Brain microvascular endothelial cell (primary cell): ENCODE measurements around the gene MYF6.

Source experiments
- DNase-seq: peaks from one replicate; pipeline ENCODE4 v3.0.0-alpha.2; 2020
- H3K27ac ChIP-seq: fragments of 250-450 bp; sonication (Bioruptor Pico); 2 replicates; pipeline ENCODE4 v1.5.1; 2020; ENCODE audit warnings: mild to moderate bottlenecking, moderate library complexity
- H3K27me3 ChIP-seq: fragments of 250-450 bp; sonication (Bioruptor Pico); replicated peaks from 2 replicates; pipeline ENCODE4 v1.5.1; 2020; ENCODE audit warnings: mild to moderate bottlenecking
- H3K36me3 ChIP-seq: fragments of 250-450 bp; sonication (Bioruptor Pico); replicated peaks from 2 replicates; pipeline ENCODE4 v1.5.1; 2020; ENCODE audit warnings: mild to moderate bottlenecking
- H3K4me3 ChIP-seq: 2 replicates; pipeline ENCODE4 v1.5.1; 2011; ENCODE audit warnings: low read depth, mild to moderate bottlenecking, control low read depth, low read length, moderate library complexity
- CTCF ChIP-seq: IDR thresholded peaks from 2 replicates; pipeline ENCODE4 v1.5.1; 2011; ENCODE audit warnings: low read depth, mild to moderate bottlenecking, moderate library complexity, low read length, control low read depth, inconsistent platforms; ENCODE audit errors: missing control alignments
- in situ Hi-C: cut with HindIII; loops from 2 replicates; pipeline ENCODE4 v1.10.0; 2017; ENCODE audit warnings: low sequenced_read_pairs, low pct_ligation_motif_present

The MYF6 gene

GRCh38 chr12:80716696-80717469 is 9.4 kb downstream of the MYF6 start, which contains the start of gene MYF5:
MYF5 (plus strand) TSS chr12:80716912; CDS start chr12:80717064, 152 bp downstream.
- Histone ChIP-seq H3K4me3 (no peak within 1 kb of the TSS), H3K27ac (no peak within 1 kb of the TSS), H3K27me3 (no peaks in the 10 kb centered on the region), H3K36me3 (no peaks in the 10 kb centered on the region)
- no peak for TF ChIP-seq CTCF
- no peak for DNase-seq
- in situ Hi-C loops, result no loop called here

GRCh38 chr12:80717856-80718255 is 10.4 kb downstream of the MYF6 start:
- H3K27me3 ChIP-seq, result no peaks in the 10 kb centered on the region

GRCh38 chr12:80720516-80720915 is 13.1 kb downstream of the MYF6 start:
- no peak overlapping the region for H3K27ac ChIP-seq
- H3K36me3 ChIP-seq, result no peaks in the 10 kb centered on the region
- DNase-seq, result no peak
- no peak overlapping the region for H3K4me3 ChIP-seq
- TF ChIP-seq CTCF, result no peak
- no peaks in the 10 kb centered on the region for H3K27me3 ChIP-seq
- in situ Hi-C loops, result no loop called here

More at GRCh38 chr12:80717856-80718255, 10.4 kb downstream of the MYF6 start:
- in situ Hi-C loops, result no loop called here
- Histone ChIP-seq H3K36me3 (no peaks in the 10 kb centered on the region), H3K27ac (no peak overlapping the region), H3K4me3 (no peak overlapping the region)
- DNase-seq, result no peak
- no peak for TF ChIP-seq CTCF

- Histone ChIP-seq H3K4me3 (no peak overlapping the region), H3K27ac (no peak overlapping the region), H3K36me3 (no peaks in the 10 kb centered on the region), H3K27me3 (no peaks in the 10 kb centered on the region)
- in situ Hi-C loops, result no loop called here
- no peak for DNase-seq
- TF ChIP-seq CTCF, result no peak
These were observed 13.9 kb downstream of the MYF6 start for GRCh38 chr12:80721326-80721725.

DNA sequence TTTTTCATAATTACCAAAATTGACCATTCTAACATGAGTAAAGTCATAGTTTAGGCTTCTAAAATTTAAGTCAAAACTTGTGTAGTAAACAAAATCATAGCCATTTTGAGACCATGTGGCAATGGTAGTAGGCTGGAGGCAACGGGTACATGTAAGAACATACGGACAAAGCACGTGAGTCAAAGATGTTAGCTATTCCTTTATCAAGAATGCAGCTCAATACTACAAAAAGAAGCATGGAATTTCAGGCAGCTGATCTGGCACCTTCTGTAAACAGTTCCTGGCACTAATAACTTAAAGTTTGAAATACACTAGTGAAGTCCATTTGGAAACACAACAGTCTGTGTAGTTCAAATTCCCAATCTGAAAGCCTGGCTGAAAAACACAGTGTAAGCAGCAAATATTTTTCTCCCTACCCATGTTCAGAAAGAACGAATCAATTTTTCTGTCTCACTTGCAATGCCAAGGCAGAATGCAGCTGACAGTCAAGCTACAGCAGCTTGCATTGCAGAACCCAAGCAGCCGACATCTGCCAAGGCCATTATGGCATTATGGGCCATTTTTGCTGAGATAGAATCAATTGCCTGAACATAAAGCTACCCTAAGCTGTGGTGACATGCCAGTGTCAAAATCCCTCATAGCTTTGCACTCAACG is 38.5 kb downstream of the MYF6 start:
- no peak overlapping the region for H3K27ac ChIP-seq

More for the DNA sequence above, 38.5 kb downstream of the MYF6 start:
- no peak for TF ChIP-seq CTCF
- no peaks in the 10 kb centered on the region for H3K36me3 ChIP-seq
- in situ Hi-C loops, result no loop called here
- no peak overlapping the region for H3K4me3 ChIP-seq
- DNase-seq, result no peak
- no peaks in the 10 kb centered on the region for H3K27me3 ChIP-seq
